CD4-positive, alpha-beta T cell treated with Interleukin-15 for 4 hours (primary cell): ENCODE measurements around the gene MAGI1.

Experiments used
- DNase-seq: peaks from one replicate; pipeline ENCODE4 v3.0.0-alpha.2; 2020; ENCODE audit warnings: low spot score

Gene MAGI1

GRCh38 chr3:66014056-66014455, 24.7 kb downstream of the MAGI1 start:
- DNase-seq: no peak

GRCh38 chr3:66012711-66013110, 26.0 kb downstream of the MAGI1 start:
- no peak for DNase-seq

GRCh38 chr3:66010739-66011655, 27.7 kb downstream of the MAGI1 start:
- DNase-seq: no peak

DNA sequence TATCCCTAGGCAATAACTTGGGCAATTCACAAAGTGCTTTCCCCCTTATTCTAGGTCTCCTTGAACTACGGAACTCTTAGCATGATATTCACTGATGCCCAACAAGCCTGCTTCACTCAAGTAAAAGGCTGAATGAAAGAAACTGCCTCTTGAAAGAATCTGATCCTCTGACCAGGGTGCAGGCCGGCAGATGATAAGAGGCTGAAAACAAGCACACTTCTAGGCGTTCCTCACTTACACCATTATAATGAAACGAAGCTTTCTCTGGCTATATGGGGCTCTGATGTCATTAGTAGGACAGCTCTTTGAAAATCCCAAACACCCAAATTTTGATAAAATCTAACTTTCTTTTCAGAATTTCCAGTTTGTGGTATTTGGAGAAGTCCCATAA, 28.4 kb downstream of the MAGI1 start:
- DNase-seq: no peak

- no peak for DNase-seq
Measured at GRCh38 chr3:66004244-66004643, 34.5 kb downstream of the MAGI1 start.

DNA sequence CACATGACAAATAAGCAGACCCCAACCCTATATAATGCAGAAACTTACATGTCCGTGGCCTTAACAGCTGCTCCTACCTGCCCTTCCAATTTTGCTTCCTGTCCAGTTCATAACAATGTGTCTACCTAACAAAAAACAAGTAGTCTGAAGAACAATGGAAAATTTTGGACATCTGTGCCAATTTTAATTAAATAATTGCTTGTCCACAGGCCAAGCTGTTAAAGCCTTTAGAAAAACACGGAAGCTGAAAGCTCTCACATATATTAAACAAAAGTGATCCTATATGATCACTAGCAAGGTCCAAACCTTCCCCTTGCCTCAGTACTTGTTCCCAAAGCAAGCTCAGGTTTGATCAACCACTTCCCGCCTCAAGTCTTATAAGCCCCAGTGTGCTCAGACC, 37.1 kb downstream of the MAGI1 start:
- DNase-seq: no peak

DNA sequence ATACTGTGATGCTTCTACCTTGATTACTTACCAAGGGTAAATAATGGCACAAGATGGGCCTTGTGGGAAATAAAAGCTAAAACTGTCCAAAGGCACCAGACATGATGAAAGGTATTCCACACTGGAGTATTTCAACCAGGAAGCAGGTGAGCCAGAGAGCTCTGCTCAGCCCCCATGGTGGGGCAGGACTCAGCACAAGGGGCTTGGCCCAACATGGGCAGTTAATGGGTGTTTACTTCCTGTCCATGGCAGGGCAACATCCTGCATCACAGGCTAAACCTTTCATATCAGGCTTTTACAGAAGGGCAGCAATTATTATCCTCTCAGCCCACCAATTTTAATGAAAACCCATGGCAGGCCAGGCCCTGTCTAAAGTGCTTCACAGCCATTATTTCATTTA, 38.2 kb downstream of the MAGI1 start:
- DNase-seq: no peak

- DNase-seq: no peak
Measured at GRCh38 chr3:65999606-66000005, 39.1 kb downstream of the MAGI1 start.

DNA sequence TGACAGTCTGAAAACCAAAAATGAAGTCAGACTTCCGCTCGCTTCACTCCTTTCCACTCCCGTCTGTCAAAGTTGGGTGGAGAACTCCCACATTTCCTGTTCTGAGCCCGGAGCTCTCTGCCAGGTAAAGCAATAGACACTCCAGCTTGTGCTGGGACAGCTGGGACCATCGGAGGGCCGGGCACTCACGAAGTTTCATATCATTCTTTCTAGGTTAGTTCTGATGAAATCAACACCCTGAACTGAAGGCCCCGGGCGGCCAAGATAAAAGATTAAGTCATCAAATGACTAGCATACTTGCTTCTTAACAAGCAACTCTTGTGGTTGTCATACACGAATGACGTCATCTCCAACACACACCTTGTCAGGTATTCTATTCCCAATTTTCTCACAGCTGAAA, 42.1 kb downstream of the MAGI1 start:
- no peak for DNase-seq

GRCh38 chr3:65995515-65995914, 43.2 kb downstream of the MAGI1 start:
- DNase-seq: no peak

- DNase-seq: no peak
Measured at GRCh38 chr3:65995030-65995429, 43.7 kb downstream of the MAGI1 start.

GRCh38 chr3:65993134-65993900, 45.4 kb downstream of the MAGI1 start:
- no peak for DNase-seq

DNA sequence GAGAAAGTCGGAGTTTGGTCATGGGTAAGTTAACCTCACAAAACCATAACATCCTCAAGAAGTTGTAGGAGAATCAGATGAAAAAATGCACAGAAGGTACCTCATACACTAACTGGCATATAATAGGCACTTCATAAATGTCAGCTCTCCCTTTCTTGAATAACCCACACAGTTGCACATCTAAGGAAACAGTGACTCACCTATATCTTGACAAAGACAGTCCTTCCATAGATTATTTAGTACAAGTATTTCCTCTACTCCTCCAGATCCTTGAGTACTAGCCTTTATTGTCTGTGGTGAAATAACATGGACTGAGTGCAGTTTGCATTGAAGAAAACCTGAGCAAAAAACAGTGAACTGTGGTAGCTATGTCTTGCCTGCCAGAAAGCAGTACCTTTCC, 46.6 kb downstream of the MAGI1 start:
- no peak for DNase-seq

- DNase-seq: no peak
Measured at GRCh38 chr3:65988411-65989180, 50.1 kb downstream of the MAGI1 start.

DNA sequence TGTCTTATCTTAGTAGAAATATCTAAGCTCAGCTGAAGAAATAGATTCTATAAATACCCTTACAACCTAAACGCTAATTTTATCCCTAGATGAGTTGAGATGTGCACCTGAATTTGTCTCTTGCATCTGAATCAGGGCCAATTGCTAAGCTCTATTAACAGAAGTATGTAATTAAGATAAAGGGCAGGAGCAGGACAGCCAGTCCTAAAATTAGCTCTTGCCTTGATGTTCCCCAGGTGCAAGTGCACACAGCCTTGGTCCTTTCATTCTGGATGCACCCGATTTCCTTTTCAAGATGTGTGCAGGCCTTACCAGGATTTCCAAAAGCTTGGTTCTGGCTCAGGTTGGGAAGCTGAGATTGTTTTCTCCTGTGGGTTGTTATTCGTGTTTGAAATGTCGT, 52.4 kb downstream of the MAGI1 start:
- DNase-seq: no peak

DNA sequence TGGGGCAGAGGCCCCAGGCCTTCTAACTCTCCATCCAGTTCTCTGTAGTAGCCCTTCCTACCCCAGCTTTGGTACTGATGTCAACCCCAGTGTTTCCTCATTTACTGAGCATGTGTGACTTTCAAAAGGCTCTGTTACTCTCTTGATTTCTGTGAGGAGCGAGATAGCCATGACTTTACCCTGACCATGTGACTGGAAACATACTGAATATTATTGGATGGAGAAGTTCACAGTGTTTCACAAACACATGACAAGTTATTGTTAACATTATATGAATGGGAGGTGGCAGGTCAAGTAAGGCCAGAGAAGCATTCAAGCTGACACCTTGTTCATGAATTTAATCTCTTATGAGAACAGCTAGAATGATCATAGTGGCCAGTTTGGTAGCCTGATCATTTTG, 53.7 kb downstream of the MAGI1 start:
- no peak for DNase-seq

DNA sequence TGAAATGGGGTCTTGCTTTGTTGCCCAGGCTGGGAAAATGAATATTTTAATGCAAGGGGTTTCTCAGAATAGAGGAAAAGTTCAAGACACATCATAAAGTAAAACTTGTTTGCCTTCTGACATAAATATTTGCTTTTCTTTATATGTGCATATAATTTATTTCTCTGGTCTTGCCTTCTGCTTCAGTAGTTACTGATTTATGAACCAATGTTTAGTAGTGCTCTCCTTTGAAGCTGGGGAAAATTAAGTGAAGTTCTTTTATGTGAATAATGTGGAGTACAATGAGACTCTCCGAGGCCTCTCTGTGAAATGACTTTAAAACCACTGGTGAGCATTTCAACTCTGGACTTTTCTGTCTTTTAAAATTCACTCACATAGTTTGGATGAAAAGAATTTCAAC, 55.6 kb downstream of the MAGI1 start:
- no peak for DNase-seq

DNA sequence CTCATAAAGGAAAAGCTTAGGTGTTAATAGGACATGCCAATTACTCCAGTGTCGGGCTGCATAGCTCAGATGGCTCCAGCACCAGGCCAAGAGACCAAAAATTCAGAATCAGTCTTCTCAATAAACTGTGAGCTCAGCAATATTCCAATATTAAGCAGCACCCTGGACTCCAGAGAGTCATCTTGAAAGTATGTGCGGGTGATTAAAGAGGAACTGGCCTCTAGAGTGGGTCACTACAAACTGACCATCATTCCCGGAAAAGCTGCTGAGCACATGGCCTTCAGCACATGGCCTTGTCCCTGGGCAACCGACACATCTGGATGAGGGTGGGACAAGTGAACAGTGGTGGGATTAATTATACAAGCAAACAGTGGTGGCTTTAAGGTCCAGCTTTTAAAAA, 59.0 kb downstream of the MAGI1 start:
- DNase-seq: no peak

DNA sequence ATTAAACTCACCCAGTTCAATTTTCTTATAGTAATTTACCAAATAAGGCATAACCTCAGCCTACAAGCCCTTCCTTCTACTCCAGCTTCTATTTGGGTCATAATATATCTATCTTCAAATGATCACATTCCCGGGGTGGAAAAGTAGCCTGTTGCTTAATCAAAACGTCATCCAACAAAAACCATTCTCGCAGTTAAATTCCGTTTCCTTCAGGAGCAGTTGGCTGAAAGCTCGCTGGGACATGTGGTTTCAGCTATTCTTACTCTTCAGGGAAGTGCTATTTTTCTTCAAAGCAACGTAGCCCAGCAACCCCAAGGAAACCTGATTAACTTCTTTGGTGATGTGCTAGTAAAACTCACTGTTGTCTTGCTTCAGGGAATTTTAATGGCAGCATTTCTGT, 59.6 kb downstream of the MAGI1 start:
- no peak for DNase-seq

DNA sequence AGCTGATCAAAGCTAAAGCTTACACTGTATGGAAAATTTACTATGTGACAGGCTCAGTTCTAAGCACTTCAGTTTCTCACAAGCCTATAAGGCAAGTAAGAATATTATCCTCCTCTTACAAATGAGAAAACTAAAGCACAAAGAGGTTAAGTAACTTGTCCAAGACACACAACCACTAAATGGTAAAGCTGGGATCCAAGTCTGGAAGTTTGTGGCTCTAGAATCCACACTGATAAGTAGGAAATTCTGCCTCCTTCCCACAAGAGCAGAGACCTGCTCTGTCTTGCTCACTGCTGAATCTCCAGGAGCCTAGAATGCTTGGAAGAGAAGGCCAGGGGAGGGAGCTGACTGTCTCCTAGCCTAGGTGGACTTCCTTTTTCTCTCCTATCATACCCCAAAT, 60.6 kb downstream of the MAGI1 start:
- no peak for DNase-seq

GRCh38 chr3:65975032-65975431, 63.7 kb downstream of the MAGI1 start:
- no peak for DNase-seq

DNA sequence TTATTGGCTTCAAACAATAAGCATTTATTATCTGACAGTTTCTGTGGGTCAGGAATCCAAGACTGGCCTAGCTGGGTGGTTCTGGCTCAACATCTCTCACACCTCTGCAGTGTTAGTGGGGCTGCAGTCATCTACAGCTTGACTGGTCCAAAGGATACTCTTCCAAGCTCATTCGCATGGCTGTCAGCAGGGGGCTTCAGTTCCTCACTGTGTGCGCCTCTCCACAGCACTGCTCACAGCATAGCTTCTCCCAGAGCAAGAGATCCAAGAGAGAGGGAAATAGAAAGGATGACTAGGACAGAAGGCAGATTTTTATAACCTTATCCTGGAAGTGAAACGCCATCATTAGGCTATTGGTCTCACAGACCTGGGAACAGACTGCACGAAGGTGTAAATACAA, 64.2 kb downstream of the MAGI1 start:
- no peak for DNase-seq

- DNase-seq: no peak
Measured at GRCh38 chr3:65972765-65973164, 66.0 kb downstream of the MAGI1 start.
